Measurements from ENCODE around the gene ELOVL6.
"Not testable (repeated sequence)": the region's sequence is repeated elsewhere in the genome, so short reads cannot be mapped to it uniquely, and the experiment has no call there.

The ELOVL6 gene

GRCh38 chr4:110157166-110157565, 41.2 kb downstream of the ELOVL6 start:
- not testable (repeated sequence) for DNase-seq

- no peak for DNase-seq
These were observed 42.0 kb downstream of the ELOVL6 start for GRCh38 chr4:110156442-110156841.

DNA sequence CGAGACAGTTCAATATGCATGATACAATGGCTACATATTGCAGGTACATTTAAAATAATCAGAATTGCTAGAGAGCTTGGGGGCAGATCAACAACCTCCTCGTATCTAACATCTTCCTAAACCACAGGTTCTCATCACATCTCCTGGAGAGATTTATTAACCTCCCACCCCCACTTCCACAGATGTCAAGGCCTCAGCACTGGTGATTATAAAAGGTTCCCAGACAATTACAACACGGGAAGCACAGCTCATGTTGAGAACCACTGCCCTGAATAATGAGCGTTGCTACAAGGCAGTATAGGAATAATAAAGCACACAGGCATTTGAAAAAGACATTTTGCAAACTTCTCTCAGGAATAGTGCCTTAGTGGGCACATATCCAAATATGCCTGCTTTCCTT, 42.8 kb downstream of the ELOVL6 start:
- no peak for DNase-seq

DNA sequence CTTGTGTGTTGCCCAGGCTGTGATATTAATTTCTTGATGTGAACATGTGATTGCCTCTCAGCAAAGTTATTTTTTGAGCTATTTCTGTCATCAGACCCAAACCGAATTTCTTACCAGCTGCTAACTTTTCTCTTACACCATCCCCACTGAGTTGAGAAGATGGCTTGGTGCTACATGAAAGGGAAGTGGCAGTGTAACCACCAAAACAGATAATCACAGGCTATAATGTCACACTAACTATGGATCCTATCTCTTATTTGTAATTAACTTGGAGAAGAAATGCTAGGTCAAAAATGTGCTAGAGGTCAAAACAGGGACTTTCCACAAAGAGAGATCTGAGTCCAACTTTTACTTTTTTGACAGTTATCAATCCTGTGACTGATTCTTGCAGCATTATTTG, 43.8 kb downstream of the ELOVL6 start:
- no peak for DNase-seq

DNA sequence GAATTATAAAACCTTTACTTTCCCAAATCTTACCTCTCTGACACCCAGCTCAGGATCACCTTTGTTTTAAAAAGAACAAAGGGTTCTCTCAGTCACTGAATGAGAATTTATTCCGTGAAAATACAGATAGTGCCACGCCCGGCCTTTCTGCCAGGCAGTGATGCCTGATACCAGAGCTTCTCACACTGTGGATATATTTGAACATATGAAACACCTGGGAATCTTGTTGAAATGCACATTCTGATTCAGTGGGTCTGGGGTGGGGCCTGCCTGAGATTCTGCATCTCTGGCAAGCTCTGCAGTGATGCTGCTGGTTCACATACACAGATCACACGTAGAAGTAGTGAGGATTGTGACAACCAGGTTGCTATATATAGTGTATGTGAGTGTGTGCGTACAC, 46.0 kb downstream of the ELOVL6 start:
- DNase-seq = no peak

- no peak for DNase-seq
These were observed 49.3 kb downstream of the ELOVL6 start for GRCh38 chr4:110149089-110149488.

GRCh38 chr4:110142461-110142860, 56.0 kb downstream of the ELOVL6 start:
- DNase-seq = no peak

DNA sequence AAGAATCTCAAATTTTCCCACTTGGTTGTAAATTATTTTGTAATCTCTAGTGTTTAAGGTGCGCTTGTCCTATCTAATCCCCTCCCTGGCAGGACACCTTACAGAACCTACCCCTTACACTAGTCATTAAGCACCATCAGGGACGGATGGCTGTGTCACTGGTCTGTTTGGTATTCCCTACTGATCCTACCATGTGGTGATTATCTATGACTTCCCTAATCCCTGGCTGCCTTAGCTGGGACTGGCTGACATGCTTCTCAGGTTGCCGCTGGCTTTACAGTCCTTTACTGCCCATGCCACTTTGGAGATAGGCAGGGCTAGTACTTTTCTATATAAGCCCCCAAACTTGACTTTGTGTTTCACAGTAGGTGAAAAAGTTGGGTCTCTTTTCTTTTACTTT, 58.6 kb downstream of the ELOVL6 start:
- no peak for DNase-seq

DNA sequence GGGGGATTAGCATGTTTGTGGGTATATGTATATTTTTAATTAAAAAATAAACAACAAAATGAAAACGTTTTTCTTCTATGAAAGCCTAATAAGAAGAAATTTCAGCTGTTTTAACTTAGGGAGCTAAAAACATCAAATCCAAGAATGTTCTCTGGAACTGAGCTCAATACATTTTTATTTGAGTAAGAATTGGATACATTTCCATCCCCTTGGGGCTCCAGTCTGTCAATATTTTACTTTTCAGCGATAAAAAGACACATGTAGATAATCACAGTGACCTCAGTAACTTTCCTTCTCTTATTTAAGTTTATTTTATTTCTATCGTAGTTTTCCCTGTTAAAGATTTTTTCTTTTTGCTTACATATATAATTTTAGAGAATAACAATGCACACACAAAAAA, 59.3 kb downstream of the ELOVL6 start:
- no peak for DNase-seq

DNA sequence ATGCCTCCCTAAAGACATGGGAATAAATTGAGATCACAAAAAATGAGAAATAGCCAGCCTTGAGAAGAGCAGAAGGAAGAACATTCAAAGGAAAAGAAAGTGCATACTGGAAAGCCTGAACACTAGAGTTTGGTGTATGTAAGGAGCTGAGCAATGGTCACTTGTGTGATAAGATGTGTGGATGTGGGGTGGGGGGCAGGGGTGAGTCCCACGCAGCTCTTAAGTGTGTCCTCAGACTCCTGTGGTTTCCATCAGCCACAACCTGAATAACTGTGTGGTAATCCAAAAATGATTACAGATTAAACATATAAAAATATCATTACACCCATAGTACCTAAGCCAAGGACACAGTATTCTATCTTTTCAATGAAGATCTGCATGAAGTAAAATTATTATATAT, 59.9 kb downstream of the ELOVL6 start:
- no peak for DNase-seq

GRCh38 chr4:110137829-110138228, 60.6 kb downstream of the ELOVL6 start:
- DNase-seq = no peak

- DNase-seq = no peak
These were observed 62.9 kb downstream of the ELOVL6 start for GRCh38 chr4:110135523-110135922.

DNA sequence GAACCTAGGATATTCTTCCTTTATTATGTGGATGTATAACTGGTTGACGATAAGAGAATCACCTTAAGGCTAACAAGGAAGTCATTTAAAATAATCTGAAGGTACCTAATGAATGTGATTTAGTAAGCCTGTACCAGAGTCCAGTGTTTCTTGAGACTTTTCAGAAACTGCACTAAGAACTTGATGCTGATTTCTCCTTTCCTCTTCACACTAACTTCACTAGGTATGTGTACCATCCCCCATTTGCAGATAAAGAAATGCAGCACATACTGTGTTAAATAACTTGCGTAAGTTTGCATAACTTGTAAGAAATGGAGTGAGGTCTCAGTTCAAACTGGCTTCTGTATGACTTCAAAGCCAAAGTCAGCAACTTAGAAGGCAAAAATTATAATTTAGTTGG, 63.3 kb downstream of the ELOVL6 start:
- DNase-seq = no peak

DNA sequence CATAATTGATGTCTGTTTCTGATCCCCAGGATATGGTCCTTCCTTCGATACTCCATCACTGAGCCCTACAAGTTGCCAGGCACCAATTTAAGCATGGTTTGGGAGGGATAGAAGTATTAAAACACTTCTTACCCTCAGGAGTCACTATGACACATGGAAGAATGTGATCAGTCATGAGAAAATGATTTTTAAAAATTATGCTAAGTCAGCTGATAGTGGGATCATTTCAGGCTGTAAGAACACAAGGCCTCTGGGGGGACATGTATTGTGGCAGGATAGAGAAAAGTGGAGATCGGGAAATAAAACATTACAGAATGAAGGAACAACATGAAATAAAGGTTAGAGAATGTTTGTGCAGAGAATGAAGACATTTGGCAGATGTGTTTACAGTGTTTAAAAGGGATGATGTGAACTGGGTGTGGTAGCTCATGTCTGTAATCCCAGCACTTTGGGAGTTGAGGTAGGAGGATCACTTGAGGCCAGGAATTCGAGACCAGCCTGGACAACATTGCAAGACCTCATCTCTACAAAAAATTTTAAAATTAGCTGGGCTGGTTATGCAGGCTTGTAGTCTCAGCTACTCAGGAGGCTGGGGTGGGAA, 64.0 kb downstream of the ELOVL6 start:
- no peak for DNase-seq

DNA sequence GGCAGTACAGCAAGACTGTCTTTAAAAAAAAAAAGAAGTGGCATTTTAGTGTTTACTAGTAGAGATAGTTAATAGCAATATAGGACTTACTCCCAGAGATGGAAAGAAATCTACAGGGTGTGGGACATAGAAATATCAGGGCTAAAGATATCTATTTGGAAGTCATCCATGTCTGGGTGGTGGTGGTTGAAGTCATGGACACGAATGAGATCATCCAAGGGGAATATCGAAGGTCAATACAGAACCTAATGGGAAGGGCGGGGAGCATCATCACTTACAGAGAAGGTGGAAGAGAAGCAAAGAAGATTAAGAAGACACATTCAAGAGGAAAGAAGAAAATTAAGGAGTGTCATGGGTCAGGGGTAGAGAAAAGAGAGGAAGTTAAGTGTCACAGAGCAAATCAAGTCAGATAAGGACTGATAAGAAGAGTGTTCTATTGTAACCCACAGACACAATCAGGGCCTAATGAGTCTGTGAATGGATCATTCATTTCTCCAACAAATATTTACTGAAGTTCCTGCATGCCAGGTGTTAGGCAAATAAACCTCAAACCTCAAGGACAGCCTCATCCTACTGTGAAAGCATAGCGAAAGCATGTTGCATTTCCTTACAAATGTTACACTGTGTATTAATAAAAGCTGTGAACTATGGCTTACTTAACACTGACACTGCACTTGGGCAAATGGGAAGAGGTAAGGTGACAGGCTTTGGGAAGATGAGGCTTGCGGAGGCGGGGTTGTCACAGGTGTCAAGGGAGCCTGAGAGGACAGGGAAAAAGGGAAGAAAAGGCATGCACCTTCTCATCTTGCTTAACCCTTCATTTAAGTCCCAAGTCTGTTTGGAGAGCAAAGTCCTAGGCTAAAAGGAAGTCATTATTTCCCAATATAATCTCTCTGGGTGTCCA, 65.3 kb downstream of the ELOVL6 start:
- no peak for DNase-seq

- no peak for DNase-seq
These were observed 66.5 kb downstream of the ELOVL6 start for GRCh38 chr4:110131916-110132315.

- no peak for DNase-seq
These were observed 67.6 kb downstream of the ELOVL6 start for GRCh38 chr4:110130576-110131358.

DNA sequence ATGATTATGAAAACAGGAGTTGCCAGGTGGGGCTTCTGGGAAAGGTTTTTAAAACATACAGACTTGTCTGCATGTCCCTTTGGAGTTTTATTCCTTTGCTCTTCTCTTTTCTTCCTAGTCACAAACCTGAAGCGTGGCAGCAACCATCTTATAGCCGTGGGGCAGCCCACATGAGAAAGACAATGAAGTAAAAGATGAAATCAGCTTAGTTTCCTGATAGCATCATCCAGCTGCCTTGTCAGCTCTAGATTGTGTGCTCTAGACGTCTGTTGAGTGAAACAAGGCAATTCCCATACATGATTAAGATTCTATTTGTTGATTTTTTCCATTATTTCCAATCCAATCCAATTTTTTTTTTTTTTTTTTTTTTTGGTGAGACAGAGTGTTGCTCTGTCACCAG, 68.9 kb downstream of the ELOVL6 start:
- DNase-seq = no peak

- DNase-seq = no peak
These were observed 69.9 kb downstream of the ELOVL6 start for GRCh38 chr4:110128472-110128919.

DNA sequence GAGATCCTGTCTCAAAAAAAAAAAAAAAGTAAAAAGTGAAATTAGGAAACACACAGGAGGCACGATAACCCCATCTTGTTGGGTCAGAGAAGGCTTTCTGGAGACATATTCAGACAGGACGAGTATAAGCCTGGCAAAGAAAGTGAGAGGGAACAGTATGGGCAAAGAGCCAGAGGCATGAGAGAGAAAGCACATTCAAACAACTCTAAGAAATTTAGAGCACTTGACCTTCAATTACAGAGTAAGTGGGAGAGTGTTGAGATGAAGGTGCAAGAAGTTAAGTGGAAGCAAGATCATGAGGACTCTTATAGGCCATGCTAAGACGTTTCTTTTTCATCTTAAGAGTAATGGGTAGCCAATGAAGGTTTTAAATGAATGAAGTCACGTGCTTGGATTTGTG, 70.4 kb downstream of the ELOVL6 start:
- no peak for DNase-seq

DNA sequence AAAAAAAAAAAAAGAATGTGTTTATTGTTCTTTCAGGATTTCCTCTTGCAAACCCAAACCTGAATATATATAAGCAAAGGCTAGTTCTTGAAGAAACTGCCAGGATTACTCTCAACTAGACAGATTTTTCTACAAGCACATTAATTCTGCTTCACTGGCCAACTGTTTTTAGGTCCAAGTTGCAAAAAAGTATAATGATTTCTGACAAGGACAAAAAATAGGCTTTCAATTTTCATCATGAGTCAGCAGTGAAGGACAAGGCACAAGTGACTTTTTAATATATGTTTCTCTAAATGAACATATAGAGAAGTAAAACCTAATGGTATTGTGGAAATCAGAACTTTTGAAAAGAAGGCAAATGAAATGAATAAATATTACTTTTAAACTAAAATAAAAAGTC, 73.7 kb downstream of the ELOVL6 start:
- no peak for DNase-seq

GRCh38 chr4:110122201-110122600, 76.2 kb downstream of the ELOVL6 start:
- no peak for DNase-seq

GRCh38 chr4:110120506-110120905, 77.9 kb downstream of the ELOVL6 start:
- DNase-seq = no peak

DNA sequence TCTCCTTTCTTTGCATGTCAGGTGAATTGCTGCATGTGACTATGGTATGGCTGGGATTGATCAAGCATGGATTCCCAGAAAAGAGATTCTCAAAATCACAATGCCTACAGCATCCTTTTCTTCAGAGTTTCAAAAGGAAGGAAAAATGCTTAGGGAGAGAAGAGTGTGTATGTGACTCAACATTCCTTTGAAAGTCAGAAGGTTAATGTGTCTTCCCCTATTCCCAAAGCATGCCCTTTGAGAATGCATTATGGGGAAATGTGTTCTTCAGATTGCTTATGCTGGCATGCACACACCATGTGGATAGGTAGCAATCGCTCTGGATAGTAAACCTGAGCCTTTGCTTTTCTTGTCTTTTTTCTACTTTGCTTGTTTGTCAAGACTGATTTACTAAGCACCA, 78.5 kb downstream of the ELOVL6 start:
- DNase-seq = no peak
